K562 (cell line): ENCODE measurements around the gene BLTP2. TPM values are rescaled to one million over a fixed set of nuclear protein-coding genes. Genes with fewer than 3 reads are reported as not detected.

Experiments used
- ATAC-seq: fragments of 200-7000 bp; cut with Tn5 transposase; 3 replicates; pipeline ENCODE4 v1.9.1; 2020; ENCODE audit warnings: moderate library complexity
- BruUV-seq: library from RNA; stranded (reverse); fragments of 400-500 nt; replicated peaks from 2 replicates; lab custom pipeline; 2021; lab: Mats Ljungman, UMichigan
- CTCF ChIA-PET: fragments of 300-600 bp; formaldehyde crosslinking; extraction: SDS; loops from one replicate; lab custom pipeline; 2021; ENCODE audit warnings: low intra/inter-chr PET ratio; lab: Yijun Ruan, JAX
- POLR2A ChIA-PET: fragments of 300-600, 350-650 bp; sonication (Branson Sonifier 250); formaldehyde crosslinking; extraction: SDS; loops from one replicate; lab custom pipeline; 2021; ENCODE audit warnings: antibody characterized with exemption, inconsistent platforms; lab: Yijun Ruan, JAX
- DNase-seq, 4 experiments: peaks; one replicate each; pipeline versions ENCODE4 v3.0.0 to v3.0.0-alpha.2; 2011 to 2018; ENCODE audit warnings: low spot score in 3 of 4, mixed read lengths in 3 of 4; ENCODE audit errors: extremely low read depth in 1 of 4
- FAIRE-seq: peaks from 2 replicates; lab custom pipeline; 2011; peaks lifted over from hg19 to GRCh38; lab: Jason Lieb, UNC
- H2AFZ ChIP-seq: 2 replicates; pipeline ENCODE4 v1.6.0; 2011; ENCODE audit warnings: low read depth, low read length, control low read depth, inconsistent platforms
- H3K27ac ChIP-seq: fragments of 200-600 bp; 3 replicates; pipeline ENCODE4 v1.8.0; 2011; ENCODE audit warnings: low read depth, mild to moderate bottlenecking, control low read depth, inconsistent platforms, low read length, moderate library complexity, mixed read lengths; ENCODE audit errors: extremely low read depth
- H3K27me3 ChIP-seq, 2 experiments: fragments of 300-600 bp in 1 of 2; 2 replicates in 1 of 2; 3 replicates in 1 of 2; pipeline versions ENCODE4 v1.6.0 to v1.8.0; 2011; ENCODE audit warnings: inconsistent platforms in 2 of 2, low read length in 2 of 2, mild to moderate bottlenecking in 1 of 2, mixed read lengths in 1 of 2, moderate library complexity in 1 of 2; ENCODE audit not compliant: control insufficient read depth in 2 of 2, insufficient read depth in 2 of 2
- H3K36me3 ChIP-seq: fragments of 300-600 bp; 3 replicates; pipeline ENCODE4 v1.8.0; 2011; ENCODE audit warnings: mild to moderate bottlenecking, low read length, inconsistent platforms; ENCODE audit not compliant: control insufficient read depth, insufficient read depth
- H3K4me1 ChIP-seq, 2 experiments: fragments of 200-600 bp in 1 of 2; replicated peaks in 1 of 2; 2 replicates in 1 of 2; 3 replicates in 1 of 2; pipeline versions ENCODE4 v1.5.1 to v1.8.0; 2011; ENCODE audit warnings: inconsistent platforms in 2 of 2, low read length in 2 of 2, mild to moderate bottlenecking in 1 of 2, mixed read lengths in 1 of 2, moderate library complexity in 1 of 2; ENCODE audit not compliant: control insufficient read depth in 2 of 2, insufficient read depth in 2 of 2
- H3K4me2 ChIP-seq: 2 replicates; pipeline ENCODE4 v1.6.1; 2011; ENCODE audit warnings: low read length, control low read depth, inconsistent platforms, mixed read lengths; ENCODE audit not compliant: insufficient read depth
- H3K4me3 ChIP-seq: fragments of 200-600 bp; sonication (generic), shearing (Covaris generic); 2 replicates; pipeline ENCODE4 v1.5.1; 2016; ENCODE audit warnings: control low read depth, inconsistent platforms
- H3K79me2 ChIP-seq: fragments of 200-600 bp; 3 replicates; pipeline ENCODE4 v1.8.0; 2011; ENCODE audit warnings: low read length, inconsistent platforms; ENCODE audit not compliant: control insufficient read depth, insufficient read depth
- H3K9ac ChIP-seq, 2 experiments: 2 replicates each; pipeline versions ENCODE4 v1.6.0 to v1.6.1; 2011; ENCODE audit warnings: low read depth in 2 of 2, low read length in 2 of 2, control low read depth in 1 of 2, inconsistent platforms in 1 of 2, mild to moderate bottlenecking in 1 of 2, mixed read lengths in 1 of 2; ENCODE audit not compliant: insufficient read depth in 1 of 2
- H3K9me1 ChIP-seq: one replicate; pipeline ENCODE4 v1.6.0; 2011; ENCODE audit warnings: inconsistent platforms, mild to moderate bottlenecking, low read length, moderate library complexity; ENCODE audit not compliant: control insufficient read depth, insufficient read depth
- H3K9me3 ChIP-seq: replicated peaks from 2 replicates; pipeline ENCODE4 v1.5.1; 2011; ENCODE audit warnings: low read depth, low read length, inconsistent platforms; ENCODE audit not compliant: control insufficient read depth, insufficient read depth
- H4K20me1 ChIP-seq: replicated peaks from 2 replicates; pipeline ENCODE4 v1.6.1; 2011; ENCODE audit warnings: low read length, inconsistent platforms, mixed read lengths; ENCODE audit not compliant: control insufficient read depth, insufficient read depth
- DNMT1 ChIP-seq: fragments of 450-650 bp; IDR thresholded peaks from 2 replicates; pipeline ENCODE4 v1.6.1; 2016; ENCODE audit warnings: antibody characterized with exemption, mild to moderate bottlenecking
- ETV1 ChIP-seq: fragments of 450-650 bp; conservative IDR thresholded peaks from 2 replicates; pipeline ENCODE4 v1.6.1; 2016; ENCODE audit warnings: missing genetic modification characterization, control low read depth, low read depth, missing compliant biosample characterization
- MBD2 ChIP-seq: sonication (generic); IDR thresholded peaks from 2 replicates; pipeline ENCODE4 v1.6.1; 2016; ENCODE audit warnings: low read depth, borderline replicate concordance
- MXI1 ChIP-seq: IDR thresholded peaks from 2 replicates; pipeline ENCODE4 v1.6.1; 2011; ENCODE audit warnings: low read depth, mild to moderate bottlenecking, improper control_type of control experiment, low read length
- NR4A1 ChIP-seq, 2 experiments: fragments of 250-450 bp in 1 of 2; fragments of 450-650 bp in 1 of 2; sonication (Bioruptor Pico) in 1 of 2; IDR thresholded peaks; 2 replicates each; pipeline versions ENCODE4 v1.4.0 to v1.6.1; 2016 to 2020; ENCODE audit warnings: mild to moderate bottlenecking in 2 of 2, missing compliant biosample characterization in 1 of 2, missing genetic modification characterization in 1 of 2, moderate library complexity in 1 of 2
- PURB ChIP-seq: sonication (generic); formaldehyde crosslinking; IDR thresholded peaks from 2 replicates; pipeline ENCODE4 v1.9.0; 2021; ENCODE audit warnings: low read depth, mild to moderate bottlenecking, missing genetic modification reagents
- SIN3B ChIP-seq: fragments of 450-650 bp; IDR thresholded peaks from 2 replicates; pipeline ENCODE4 v1.6.1; 2017; ENCODE audit warnings: low read depth, mild to moderate bottlenecking, moderate library complexity
- SNRNP70 ChIP-seq: fragments of 200-400 bp; formaldehyde crosslinking; optimal IDR thresholded peaks from 2 replicates; pipeline ENCODE3; 2017; ENCODE audit warnings: low read depth, low read length
- SOX6 ChIP-seq: fragments of 450-650 bp; IDR thresholded peaks from 2 replicates; pipeline ENCODE4 v1.6.1; 2014; ENCODE audit warnings: mild to moderate bottlenecking
- SRSF3 ChIP-seq: fragments of 200-400 bp; formaldehyde crosslinking; IDR thresholded peaks from 2 replicates; pipeline ENCODE4 v1.6.1; 2016; ENCODE audit warnings: mild to moderate bottlenecking, low read length, moderate library complexity; ENCODE audit not compliant: insufficient read depth
- TAF7 ChIP-seq: fragments of 450-650 bp; IDR thresholded peaks from 2 replicates; pipeline ENCODE4 v1.6.1; 2016; ENCODE audit warnings: missing genetic modification characterization, missing compliant biosample characterization
- YY1 ChIP-seq, 3 experiments: IDR thresholded peaks; 2 replicates each; pipeline ENCODE4 v1.6.1; 2011; ENCODE audit warnings: low read length in 2 of 3, mild to moderate bottlenecking in 2 of 3, moderate library complexity in 2 of 3, borderline replicate concordance in 1 of 3, control low read depth in 1 of 3, low read depth in 1 of 3; ENCODE audit not compliant: insufficient read depth in 3 of 3, insufficient replicate concordance in 2 of 3, control insufficient read depth in 1 of 3, insufficient read length in 1 of 3; ENCODE audit errors: extremely low read depth in 1 of 3
- ZBED1 ChIP-seq: IDR thresholded peaks from 2 replicates; pipeline ENCODE4 v1.6.1; 2014
- ZNF184 ChIP-seq: sonication (generic); formaldehyde crosslinking; IDR thresholded peaks from 2 replicates; pipeline ENCODE4 v1.5.0; 2020; ENCODE audit warnings: missing genetic modification reagents
- ZNF830 ChIP-seq: fragments of 250-450 bp; sonication (Bioruptor Pico); IDR thresholded peaks from 2 replicates; pipeline ENCODE4 v1.5.0; 2021; ENCODE audit warnings: mild to moderate bottlenecking
- WGBS: fragments of 100-300 bp; shearing (Covaris generic); methylation state at CpG from one replicate; pipeline ENCODE4 v1.1.6; 2016; ENCODE audit warnings: low coverage, mixed read lengths; ENCODE audit not compliant: insufficient coverage; ENCODE audit errors: missing lambda C conversion rate; 5-methylcytosine and 5-hydroxymethylcytosine counted together
- in situ Hi-C: fragments of 300-500 bp; cut with MboI; formaldehyde crosslinking; loops from 4 replicates; pipeline ENCODE4 v1.15.0; 2018; ENCODE audit warnings: inconsistent platforms, mixed read lengths
- intact Hi-C: fragments of 100-400 bp; cut with micrococcal nuclease; formaldehyde crosslinking; loops from 2 replicates; pipeline ENCODE4 v1.14.2; 2022
- polyA plus RNA-seq, 8 experiments: library from polyadenylated mRNA; depleted of rRNA in 4 of 8; stranded (reverse) in 5 of 8; unstranded in 3 of 8; fragments of >200 nt; fragmentation: Nextera tagmentation in 2 of 8; fragmentation: Illumina TruSeq in 1 of 8; extraction: Ambion mirVana in 2 of 8; extraction: Trizol in 1 of 8; gene quantifications; 2 replicates each; pipeline versions ENCODE4 v1.2.1 to v1.2.3, GENCODE V29; 2011 to 2014; ENCODE audit warnings: inconsistent platforms in 1 of 8, missing spikeins in 1 of 8
- total RNA-seq, 7 experiments: library from RNA; depleted of rRNA in 6 of 7; stranded (reverse); fragments of >200 nt in 6 of 7; fragmentation: Illumina TruSeq in 2 of 7; extraction: Trizol in 2 of 7; gene quantifications; 2 replicates each; pipeline versions ENCODE4 v1.2.1 to v1.2.3, GENCODE V29; 2011 to 2021; ENCODE audit warnings: low replicate concordance in 1 of 7
- TF ChIP-seq, protein P1 (sequence below): sonication (generic); formaldehyde crosslinking; IDR thresholded peaks from 2 replicates; pipeline ENCODE4 v1.8.0; 2022; ENCODE audit warnings: mild to moderate bottlenecking, missing genetic modification reagents, borderline replicate concordance

BLTP2 gene
- total and polyA plus RNA-seq, 9 of the 15 experiments (the other 6 are each of a cell fraction or from before 2014, with no cell fraction given) = 14.7 to 174 (median 103) TPM

DNA sequence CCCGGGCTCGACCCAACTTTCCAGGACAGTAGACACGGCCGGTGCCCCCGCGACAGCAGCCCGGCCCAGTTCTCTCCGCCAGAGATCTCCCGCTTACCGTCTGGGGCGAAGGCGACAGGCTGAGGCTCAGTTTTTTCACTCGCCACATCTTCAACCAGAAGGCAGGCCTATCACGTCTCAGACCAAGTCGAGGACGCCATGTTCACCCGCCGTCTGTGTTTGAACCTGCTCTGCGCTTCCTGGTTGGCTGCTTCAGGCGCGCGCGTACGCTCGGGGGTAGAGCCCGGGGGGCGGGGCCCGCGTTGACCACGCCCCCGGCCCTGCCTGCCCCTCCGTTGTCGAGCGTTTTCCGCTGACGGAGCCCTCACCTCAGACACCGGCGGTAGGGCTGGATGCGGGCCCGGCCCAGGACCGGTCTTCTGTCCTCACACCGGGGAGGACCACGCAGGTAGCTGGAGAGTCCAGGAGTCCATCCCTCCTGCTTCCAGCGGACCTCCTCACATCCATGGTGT is 46.1 kb downstream of the BLTP2 start, which contains the start of gene SPAG5 (continued):
- peak; percentile 35; the same call in 1 of the 2 replicates for TF ChIP-seq ETV1
- peak; percentile 68; the same call in 1 of the 2 replicates for TF ChIP-seq MXI1
- TF ChIP-seq SIN3B = peak; percentile 86
- 0 out of 2 replicates have a peak, but pooled peaks have one; percentile 43 for TF ChIP-seq SOX6
- TF ChIP-seq TAF7 = no peak; the same call in 1 of the 2 replicates
- TF ChIP-seq ZNF830 = no peak
- TF ChIP-seq PURB (CRISPR knock-in tag) = no peak
- no peak for TF ChIP-seq ZNF184 (CRISPR knock-in tag)
- TF ChIP-seq, protein P1, sequence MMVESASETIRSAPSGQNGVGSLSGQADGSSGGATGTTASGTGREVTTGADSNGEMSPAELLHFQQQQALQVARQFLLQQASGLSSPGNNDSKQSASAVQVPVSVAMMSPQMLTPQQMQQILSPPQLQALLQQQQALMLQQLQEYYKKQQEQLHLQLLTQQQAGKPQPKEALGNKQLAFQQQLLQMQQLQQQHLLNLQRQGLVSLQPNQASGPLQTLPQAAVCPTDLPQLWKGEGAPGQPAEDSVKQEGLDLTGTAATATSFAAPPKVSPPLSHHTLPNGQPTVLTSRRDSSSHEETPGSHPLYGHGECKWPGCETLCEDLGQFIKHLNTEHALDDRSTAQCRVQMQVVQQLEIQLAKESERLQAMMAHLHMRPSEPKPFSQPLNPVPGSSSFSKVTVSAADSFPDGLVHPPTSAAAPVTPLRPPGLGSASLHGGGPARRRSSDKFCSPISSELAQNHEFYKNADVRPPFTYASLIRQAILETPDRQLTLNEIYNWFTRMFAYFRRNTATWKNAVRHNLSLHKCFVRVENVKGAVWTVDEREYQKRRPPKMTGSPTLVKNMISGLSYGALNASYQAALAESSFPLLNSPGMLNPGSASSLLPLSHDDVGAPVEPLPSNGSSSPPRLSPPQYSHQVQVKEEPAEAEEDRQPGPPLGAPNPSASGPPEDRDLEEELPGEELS = no peak
- TF ChIP-seq ZBED1 = 0 out of 2 replicates have a peak, but pooled peaks have one; percentile 49

DNA sequence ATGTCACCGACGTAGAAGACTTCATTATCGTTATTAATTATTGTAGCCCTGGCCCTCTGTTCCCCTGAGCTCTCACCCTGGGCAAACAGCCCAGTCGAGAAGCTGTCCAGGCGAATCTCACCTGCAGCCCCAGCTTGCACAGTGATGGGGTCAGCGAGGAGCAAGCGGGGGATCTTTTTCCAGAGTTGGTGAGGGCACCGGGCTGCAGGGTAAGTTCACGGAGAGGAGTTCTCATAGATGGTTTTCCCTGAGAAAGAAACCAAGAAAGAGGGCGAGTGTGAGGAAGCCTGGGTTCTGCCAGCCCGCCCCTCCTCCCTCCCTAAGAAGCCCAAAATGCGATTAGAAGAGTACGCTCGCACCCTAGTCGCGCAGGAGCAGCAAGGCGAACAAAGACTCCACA is 46.6 kb downstream of the BLTP2 start:
- Histone ChIP-seq H3K4me3 (peak overlapping the region; percentile 81), H3K9me1 (no peaks in the 10 kb centered on the region), H3K27me3 (no peaks in the 10 kb centered on the region), H2AFZ (peak overlapping the region; percentile 92), H3K27ac (peak overlapping the region; percentile 88), H3K4me1 (peaks cover 8 to 16% of the 10 kb centered on the region in 2 experiments; a peak in 4 of 5 replicates), H3K4me2 (peak overlapping the region; percentile 90), H4K20me1 (no peaks in the 10 kb centered on the region), H3K9me3 (no peaks in the 10 kb centered on the region), H3K36me3 (peaks cover 34% of the 10 kb centered on the region), H3K79me2 (peaks cover 26% of the 10 kb centered on the region), H3K9ac (peak overlapping the region; percentile 97 to 98)
- intact Hi-C loops (loop anchor here (2.0 to 10.0 kb wide), 4 partner anchors 28 to 329 kb away; partner anchors contain the start of genes DHRS13, NEK8, PIGS and TLCD1), in situ Hi-C loops (no loop called here)
- ATAC-seq (peak; percentile 26), DNase-seq (no peak), FAIRE-seq (no peak)
- CTCF ChIA-PET = no interaction called here
- 2% methylated on average over 17 of the region's 17 CpGs for WGBS
- TSS peak; percentile 77 for BruUV-seq
- POLR2A ChIA-PET = interaction anchor here (0.7 to 15.9 kb wide), 13 partner anchors 10 to 353 kb away, joined by 3 to 274 read pairs (median 4); partner anchors contain the start of genes ALDOC, BLTP2, PHF12 and PIGS
- TF ChIP-seq SNRNP70 (peak; percentile 70), NR4A1 (CRISPR knock-in tag; IDR thresholded peaks at IDR 0.05) (0 out of 2 replicates have a peak, but pooled peaks have one; percentile 1), NR4A1 (tag; IDR thresholded peaks at IDR 0.05) (no peak), MBD2 (no peak), SRSF3 (0 out of 2 replicates have a peak, but pooled peaks have one; percentile 40), YY1 (IDR thresholded peaks at IDR 0.05; ENCODE audit: borderline replicate concordance in 1 of 3, control insufficient read depth in 1 of 3, extremely low read depth in 1 of 3, insufficient read depth in 3 of 3, insufficient read length in 1 of 3, insufficient replicate concordance in 2 of 3, low read depth in 1 of 3, low read length in 2 of 3) (no peak), DNMT1 (0 out of 2 replicates have a peak, but pooled peaks have one; percentile 20)
